ENCODE measurements around the gene ANKRD23. TPM values are rescaled to one million over a fixed set of nuclear protein-coding genes. Genes with fewer than 3 reads are reported as not detected.

Gene ANKRD23
- polyA plus RNA-seq, 1 donor from 2014 or later: 1.3 TPM

GRCh38 chr2:96841701-96842495 lies 1.9 kb downstream of the ANKRD23 start:
- peaks cover 0 to 11% (median 6%) of the 10 kb centered on the region in 3 donors for H3K4me1 Mint-ChIP-seq
- H3K9me3 Mint-ChIP-seq: no peaks in the 10 kb centered on the region
- H3K4me3 Mint-ChIP-seq: peak overlapping the region in 1 of 4 donors; percentile 6
- H3K27me3 Mint-ChIP-seq: no peaks in the 10 kb centered on the region
- peaks cover 7% of the 10 kb centered on the region for H3K36me3 Mint-ChIP-seq
- H3K27ac Mint-ChIP-seq: no peak overlapping the region

- Mint-ChIP-seq H3K4me3 (peak overlapping the region in 3 of 4 donors; percentile 37 to 78 (median 47)), H3K27ac (peak overlapping the region in 1 of 3 donors; percentile 62), H3K36me3 (peaks cover 8% of the 10 kb centered on the region), H3K27me3 (no peaks in the 10 kb centered on the region), H3K9me3 (no peaks in the 10 kb centered on the region), H3K4me1 (peaks cover under 1 to 13% (median 8%) of the 10 kb centered on the region in 3 donors)
These were observed 3.7 kb downstream of the ANKRD23 start for GRCh38 chr2:96839875-96840850.

- peaks cover 8% of the 10 kb centered on the region for H3K36me3 Mint-ChIP-seq
- H3K4me1 Mint-ChIP-seq: peaks cover 5 to 15% (median 13%) of the 10 kb centered on the region in 3 donors
- H3K9me3 Mint-ChIP-seq: no peaks in the 10 kb centered on the region
- peak overlapping the region in 3 of 4 donors; percentile 78 to 87 (median 87) for H3K4me3 Mint-ChIP-seq
- no peaks in the 10 kb centered on the region for H3K27me3 Mint-ChIP-seq
- H3K27ac Mint-ChIP-seq: peak overlapping the region; percentile 62 to 85 (median 84)
These were observed 4.4 kb downstream of the ANKRD23 start for GRCh38 chr2:96839293-96839874.

- Mint-ChIP-seq H3K9me3 (no peaks in the 10 kb centered on the region), H3K4me3 (peak overlapping the region in 3 of 4 donors; percentile 78 to 87 (median 87)), H3K4me1 (peaks cover 6 to 15% (median 14%) of the 10 kb centered on the region in 3 donors), H3K27ac (peak overlapping the region; percentile 27 to 85 (median 84)), H3K36me3 (peaks cover 7% of the 10 kb centered on the region), H3K27me3 (no peaks in the 10 kb centered on the region)
These were observed 5.2 kb downstream of the ANKRD23 start for GRCh38 chr2:96838345-96839292.

- peak overlapping the region in 1 of 3 donors; percentile 75 for H3K27ac Mint-ChIP-seq
- no peaks in the 10 kb centered on the region for H3K27me3 Mint-ChIP-seq
These were observed 6.2 kb downstream of the ANKRD23 start for GRCh38 chr2:96837575-96837974.

GRCh38 chr2:96835830-96836229 lies 8.0 kb downstream of the ANKRD23 start:
- H3K9me3 Mint-ChIP-seq: no peaks in the 10 kb centered on the region
- no peak overlapping the region for H3K27ac Mint-ChIP-seq
- peaks cover 5% of the 10 kb centered on the region for H3K36me3 Mint-ChIP-seq
- H3K4me1 Mint-ChIP-seq: peaks cover 12 to 23% (median 17%) of the 10 kb centered on the region in 3 donors
- no peaks in the 10 kb centered on the region for H3K27me3 Mint-ChIP-seq
- H3K4me3 Mint-ChIP-seq: no peak overlapping the region

More at GRCh38 chr2:96837575-96837974, 6.2 kb downstream of the ANKRD23 start:
- peaks cover 4% of the 10 kb centered on the region for H3K36me3 Mint-ChIP-seq
- H3K9me3 Mint-ChIP-seq: no peaks in the 10 kb centered on the region
- H3K4me3 Mint-ChIP-seq: peak overlapping the region in 1 of 4 donors; percentile 3
- H3K4me1 Mint-ChIP-seq: peaks cover 12 to 23% (median 17%) of the 10 kb centered on the region in 3 donors

- Mint-ChIP-seq H3K27ac (peak overlapping the region in 2 of 3 donors; percentile 18 to 83), H3K4me1 (peaks cover 10 to 17% (median 16%) of the 10 kb centered on the region in 3 donors), H3K4me3 (peak overlapping the region in 1 of 4 donors; percentile 33), H3K36me3 (peaks cover 5% of the 10 kb centered on the region), H3K27me3 (no peaks in the 10 kb centered on the region), H3K9me3 (no peaks in the 10 kb centered on the region)
These were observed 10.9 kb downstream of the ANKRD23 start for GRCh38 chr2:96832754-96833507.

GRCh38 chr2:96832408-96832753 lies 11.4 kb downstream of the ANKRD23 start:
- H3K27me3 Mint-ChIP-seq: no peaks in the 10 kb centered on the region
- H3K27ac Mint-ChIP-seq: peak overlapping the region in 1 of 3 donors; percentile 18
- peaks cover 10 to 17% (median 16%) of the 10 kb centered on the region in 3 donors for H3K4me1 Mint-ChIP-seq
- H3K9me3 Mint-ChIP-seq: no peaks in the 10 kb centered on the region
- no peak overlapping the region for H3K4me3 Mint-ChIP-seq
- peaks cover 5% of the 10 kb centered on the region for H3K36me3 Mint-ChIP-seq

- H3K36me3 Mint-ChIP-seq: peaks cover 5% of the 10 kb centered on the region
- H3K4me3 Mint-ChIP-seq: no peak overlapping the region
- H3K9me3 Mint-ChIP-seq: no peaks in the 10 kb centered on the region
- no peaks in the 10 kb centered on the region for H3K27me3 Mint-ChIP-seq
- peak overlapping the region in 1 of 3 donors; percentile 18 for H3K27ac Mint-ChIP-seq
- H3K4me1 Mint-ChIP-seq: peaks cover 10 to 17% (median 16%) of the 10 kb centered on the region in 3 donors
These were observed 12.1 kb downstream of the ANKRD23 start for GRCh38 chr2:96831679-96832078.

- Mint-ChIP-seq H3K9me3 (no peaks in the 10 kb centered on the region), H3K4me3 (peak overlapping the region in 1 of 4 donors; percentile 61), H3K27ac (peak overlapping the region in 2 of 3 donors; percentile 53 to 64), H3K36me3 (peaks cover 4% of the 10 kb centered on the region), H3K27me3 (no peaks in the 10 kb centered on the region), H3K4me1 (peaks cover 8 to 16% (median 15%) of the 10 kb centered on the region in 3 donors)
These were observed 13.7 kb downstream of the ANKRD23 start for GRCh38 chr2:96830044-96830562.

GRCh38 chr2:96828874-96829273 lies 14.9 kb downstream of the ANKRD23 start:
- peaks cover 2% of the 10 kb centered on the region for H3K36me3 Mint-ChIP-seq
- H3K27me3 Mint-ChIP-seq: no peaks in the 10 kb centered on the region
- no peak overlapping the region for H3K4me3 Mint-ChIP-seq
- H3K9me3 Mint-ChIP-seq: no peaks in the 10 kb centered on the region
- no peak overlapping the region for H3K27ac Mint-ChIP-seq
- H3K4me1 Mint-ChIP-seq: peaks cover 11 to 13% (median 12%) of the 10 kb centered on the region in 3 donors

- Mint-ChIP-seq H3K4me3 (no peak overlapping the region), H3K4me1 (peaks cover 9 to 14% (median 9%) of the 10 kb centered on the region in 3 donors), H3K27me3 (no peaks in the 10 kb centered on the region), H3K27ac (peak overlapping the region in 1 of 3 donors; percentile 39), H3K9me3 (no peaks in the 10 kb centered on the region), H3K36me3 (peaks cover 2% of the 10 kb centered on the region)
These were observed 15.4 kb downstream of the ANKRD23 start for GRCh38 chr2:96828436-96828835.

Data from IgD-negative memory B cell (primary cell).